Measurements from ENCODE around the gene CFAP46. TPM values are rescaled to one million over a fixed set of nuclear protein-coding genes. Genes with fewer than 3 reads are reported as not detected.
"Not testable (repeated sequence)": the region's sequence is repeated elsewhere in the genome, so short reads cannot be mapped to it uniquely, and the experiment has no call there.

The CFAP46 gene
- total RNA-seq, 6 donors from 2014 or later: 0.60 to 28.3 (median 8.0) TPM

- 80 to 84% methylated on average over 6 of the region's 6 CpGs for WGBS, 2 donors
- ATAC-seq (ENCODE audit: low FRiP score in 2 of 2) (no peak), DNase-seq (peak in 1 of 2 donors; percentile 3)
- Histone ChIP-seq H3K4me3 (no peak overlapping the region), H3K4me1 (no peaks in the 10 kb centered on the region), H3K27me3 (no peaks in the 10 kb centered on the region), H3K9me3 (no peaks in the 10 kb centered on the region), H3K27ac (no peak overlapping the region), H3K36me3 (no peaks in the 10 kb centered on the region)
- no peak for TF ChIP-seq EP300 (IDR thresholded peaks at IDR 0.05)
- TF ChIP-seq CTCF (IDR thresholded peaks at IDR 0.05): no peak
- TF ChIP-seq POLR2A (IDR thresholded peaks at IDR 0.05): no peak
- TF ChIP-seq POLR2AphosphoS5 (IDR thresholded peaks at IDR 0.05): no peak
Observed at GRCh38 chr10:132891368-132891767, 51.0 kb downstream of the CFAP46 start.

- Histone ChIP-seq H3K27ac (no peak overlapping the region), H3K4me1 (no peaks in the 10 kb centered on the region), H3K9me3 (no peaks in the 10 kb centered on the region), H3K27me3 (no peaks in the 10 kb centered on the region), H3K36me3 (no peaks in the 10 kb centered on the region), H3K4me3 (no peak overlapping the region)
- 51 to 59% methylated on average over 9 of the region's 9 CpGs for whole genome bisulfite sequencing, 2 donors
- TF ChIP-seq POLR2A (IDR thresholded peaks at IDR 0.05): no peak
- TF ChIP-seq CTCF (IDR thresholded peaks at IDR 0.05): no peak
- no peak for TF ChIP-seq POLR2AphosphoS5 (IDR thresholded peaks at IDR 0.05)
- TF ChIP-seq EP300 (IDR thresholded peaks at IDR 0.05): no peak
- peak in 1 of 2 donors; percentile 8 for DNase-seq
- no peak for ATAC-seq (ENCODE audit: low FRiP score in 2 of 2)
Observed at GRCh38 chr10:132890301-132890700, 52.1 kb downstream of the CFAP46 start.

- H3K27ac ChIP-seq: no peak overlapping the region
- no peaks in the 10 kb centered on the region for H3K4me1 ChIP-seq
- TF ChIP-seq CTCF (IDR thresholded peaks at IDR 0.05) (no peak), POLR2A (IDR thresholded peaks at IDR 0.05) (no peak), POLR2AphosphoS5 (IDR thresholded peaks at IDR 0.05) (no peak), EP300 (IDR thresholded peaks at IDR 0.05) (no peak)
- ATAC-seq (ENCODE audit: low FRiP score in 2 of 2): peak in 1 of 2 donors; percentile 23
- no peaks in the 10 kb centered on the region for H3K36me3 ChIP-seq
- 57 to 65% methylated on average over 7 to 16 of the region's 16 CpGs for WGBS, 2 donors
- H3K27me3 ChIP-seq: no peaks in the 10 kb centered on the region
- no peaks in the 10 kb centered on the region for H3K9me3 ChIP-seq
- no peak overlapping the region for H3K4me3 ChIP-seq
- DNase-seq: peak; percentile 14 to 51
Observed at GRCh38 chr10:132889556-132889955, 52.8 kb downstream of the CFAP46 start.

GRCh38 chr10:132888898-132889490 is 53.4 kb downstream of the CFAP46 start:
- no peak for ATAC-seq (ENCODE audit: low FRiP score in 2 of 2)
- Histone ChIP-seq H3K36me3 (no peaks in the 10 kb centered on the region), H3K4me3 (no peak overlapping the region), H3K27ac (no peak overlapping the region), H3K27me3 (no peaks in the 10 kb centered on the region), H3K4me1 (no peaks in the 10 kb centered on the region), H3K9me3 (no peaks in the 10 kb centered on the region)
- DNase-seq: peak; percentile 6 to 45
- TF ChIP-seq EP300 (IDR thresholded peaks at IDR 0.05) (no peak), CTCF (IDR thresholded peaks at IDR 0.05) (no peak), POLR2A (IDR thresholded peaks at IDR 0.05) (no peak), POLR2AphosphoS5 (IDR thresholded peaks at IDR 0.05) (no peak)
- 81 to 86% methylated on average over 14 to 16 of the region's 16 CpGs for WGBS, 2 donors

- not testable (repeated sequence) for H3K27me3 ChIP-seq; H3K36me3 ChIP-seq; H3K4me3 ChIP-seq; H3K9me3 ChIP-seq; H3K27ac ChIP-seq; H3K4me1 ChIP-seq; ATAC-seq (ENCODE audit: low FRiP score in 2 of 2); DNase-seq
- no CpG with 5 or more reads among the region's 16 CpGs for WGBS, 2 donors
Observed at GRCh38 chr10:132888446-132888845, 53.9 kb downstream of the CFAP46 start.

All from upper lobe of left lung (tissue), 6 donors.